ENCODE measurements around the gene NKPD1. TPM values are rescaled to one million over a fixed set of nuclear protein-coding genes. Genes with fewer than 3 reads are reported as not detected.

Gene NKPD1
- total and polyA plus RNA-seq, 9 of the 15 experiments (the other 6 are each of a cell fraction or from before 2014, with no cell fraction given) = 0.03 to 0.09 (median 0.04) TPM; not detected in 5

DNA sequence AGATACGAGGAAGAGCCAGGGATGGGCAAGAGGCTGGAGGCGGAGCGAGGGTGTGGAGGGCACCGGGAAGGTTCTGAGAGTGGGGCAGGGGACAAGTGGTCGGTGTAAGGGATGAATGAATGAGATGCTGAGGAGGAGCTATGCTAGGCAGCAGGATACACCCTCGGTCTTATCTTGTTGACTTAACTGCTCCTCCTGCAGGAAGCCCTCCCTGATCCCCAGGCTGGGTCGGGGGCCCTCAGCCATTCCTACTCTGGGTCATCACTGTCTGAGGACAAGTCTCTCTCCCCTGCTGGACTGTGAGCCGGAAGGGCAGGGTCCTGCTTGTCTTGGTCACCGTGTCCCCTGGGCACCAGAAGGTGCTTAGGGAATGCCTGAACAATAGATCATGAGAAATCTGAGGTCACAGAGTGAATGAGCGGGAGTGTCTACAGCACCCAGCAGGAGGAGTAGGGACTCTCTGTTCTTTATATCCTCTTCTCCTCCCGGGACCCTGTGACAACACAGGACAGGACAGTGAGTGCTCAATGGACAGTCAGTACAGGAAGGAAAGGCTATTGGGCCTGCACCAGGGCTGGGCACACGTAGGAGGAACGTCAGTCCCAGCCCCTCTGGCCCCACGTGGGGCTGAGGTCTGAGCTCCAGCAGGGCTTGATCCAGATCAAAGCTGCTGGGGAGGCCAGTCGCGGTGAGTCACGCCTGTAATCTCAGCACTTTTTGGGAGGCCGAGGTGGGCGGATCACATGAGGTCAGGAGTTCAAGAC lies 6.5 kb downstream of the NKPD1 start (continued):
- TF ChIP-seq, protein P1, sequence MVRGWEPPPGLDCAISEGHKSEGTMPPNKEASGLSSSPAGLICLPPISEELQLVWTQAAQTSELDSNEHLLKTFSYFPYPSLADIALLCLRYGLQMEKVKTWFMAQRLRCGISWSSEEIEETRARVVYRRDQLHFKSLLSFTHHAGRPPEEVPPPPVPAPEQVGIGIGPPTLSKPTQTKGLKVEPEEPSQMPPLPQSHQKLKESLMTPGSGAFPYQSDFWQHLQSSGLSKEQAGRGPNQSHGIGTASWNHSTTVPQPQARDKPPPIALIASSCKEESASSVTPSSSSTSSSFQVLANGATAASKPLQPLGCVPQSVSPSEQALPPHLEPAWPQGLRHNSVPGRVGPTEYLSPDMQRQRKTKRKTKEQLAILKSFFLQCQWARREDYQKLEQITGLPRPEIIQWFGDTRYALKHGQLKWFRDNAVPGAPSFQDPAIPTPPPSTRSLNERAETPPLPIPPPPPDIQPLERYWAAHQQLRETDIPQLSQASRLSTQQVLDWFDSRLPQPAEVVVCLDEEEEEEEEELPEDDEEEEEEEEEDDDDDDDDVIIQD (CRISPR knock-in tag; IDR thresholded peaks at IDR 0.05) = no peak
- TF ChIP-seq, protein P2, sequence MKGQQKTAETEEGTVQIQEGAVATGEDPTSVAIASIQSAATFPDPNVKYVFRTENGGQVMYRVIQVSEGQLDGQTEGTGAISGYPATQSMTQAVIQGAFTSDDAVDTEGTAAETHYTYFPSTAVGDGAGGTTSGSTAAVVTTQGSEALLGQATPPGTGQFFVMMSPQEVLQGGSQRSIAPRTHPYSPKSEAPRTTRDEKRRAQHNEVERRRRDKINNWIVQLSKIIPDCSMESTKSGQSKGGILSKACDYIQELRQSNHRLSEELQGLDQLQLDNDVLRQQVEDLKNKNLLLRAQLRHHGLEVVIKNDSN (CRISPR knock-in tag; IDR thresholded peaks at IDR 0.05) = peak; percentile 93
- TF ChIP-seq ZNF707 (CRISPR knock-in tag; conservative IDR thresholded peaks at IDR 0.05) (no peak), ZNF830 (CRISPR knock-in tag; IDR thresholded peaks at IDR 0.05) (no peak), MCM3 (IDR thresholded peaks at IDR 0.05) (no peak), ZNF586 (CRISPR knock-in tag; conservative IDR thresholded peaks at IDR 0.05) (no peak), HCFC1 (IDR thresholded peaks at IDR 0.05; ENCODE audit: low read depth, low read length) (no peak), TCF7 (IDR thresholded peaks at IDR 0.05; ENCODE audit: borderline replicate concordance) (peak; percentile 98), ELF2 (CRISPR knock-in tag; IDR thresholded peaks at IDR 0.05) (no peak), ETV6 (IDR thresholded peaks at IDR 0.05; ENCODE audit: borderline replicate concordance in 1 of 2, low read depth in 2 of 2, low read length in 1 of 2) (no peak), ETV6 (CRISPR knock-in tag; IDR thresholded peaks at IDR 0.05; ENCODE audit: borderline replicate concordance) (no peak), DIDO1 (tag; IDR thresholded peaks at IDR 0.05; ENCODE audit: low read depth) (no peak), SMARCA5 (IDR thresholded peaks at IDR 0.05) (peak; percentile 69), MTF1 (CRISPR knock-in tag; IDR thresholded peaks at IDR 0.05; ENCODE audit: borderline replicate concordance) (0 out of 2 replicates have a peak, but pooled peaks have one; percentile 13), PHF20 (IDR thresholded peaks at IDR 0.05; ENCODE audit: partially characterized antibody) (no peak), U2AF1 (optimal IDR thresholded peaks at IDR 0.05; ENCODE audit: low read depth, low read length) (no peak), RBFOX2 (IDR thresholded peaks at IDR 0.05; ENCODE audit: low read depth, low read length) (no peak), PTRF (tag; IDR thresholded peaks at IDR 0.05) (no peak), HDGF (IDR thresholded peaks at IDR 0.05) (0 out of 2 replicates have a peak, but pooled peaks have one; percentile 71), TAL1 (IDR thresholded peaks at IDR 0.05) (no peak), PTBP1 (IDR thresholded peaks at IDR 0.05; ENCODE audit: low read depth, low read length) (no peak), JUND (IDR thresholded peaks at IDR 0.05; ENCODE audit: borderline replicate concordance, low read depth, low read length) (peak; percentile 93), JUND (tag; IDR thresholded peaks at IDR 0.05; ENCODE audit: borderline replicate concordance, low read depth, low read length) (peak; percentile 84; the same call in 1 of the 3 replicates)
- TF ChIP-seq, protein P3, sequence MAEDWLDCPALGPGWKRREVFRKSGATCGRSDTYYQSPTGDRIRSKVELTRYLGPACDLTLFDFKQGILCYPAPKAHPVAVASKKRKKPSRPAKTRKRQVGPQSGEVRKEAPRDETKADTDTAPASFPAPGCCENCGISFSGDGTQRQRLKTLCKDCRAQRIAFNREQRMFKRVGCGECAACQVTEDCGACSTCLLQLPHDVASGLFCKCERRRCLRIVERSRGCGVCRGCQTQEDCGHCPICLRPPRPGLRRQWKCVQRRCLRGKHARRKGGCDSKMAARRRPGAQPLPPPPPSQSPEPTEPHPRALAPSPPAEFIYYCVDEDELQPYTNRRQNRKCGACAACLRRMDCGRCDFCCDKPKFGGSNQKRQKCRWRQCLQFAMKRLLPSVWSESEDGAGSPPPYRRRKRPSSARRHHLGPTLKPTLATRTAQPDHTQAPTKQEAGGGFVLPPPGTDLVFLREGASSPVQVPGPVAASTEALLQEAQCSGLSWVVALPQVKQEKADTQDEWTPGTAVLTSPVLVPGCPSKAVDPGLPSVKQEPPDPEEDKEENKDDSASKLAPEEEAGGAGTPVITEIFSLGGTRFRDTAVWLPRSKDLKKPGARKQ (CRISPR knock-in tag; IDR thresholded peaks at IDR 0.05) = no peak
- TF ChIP-seq, protein P4, sequence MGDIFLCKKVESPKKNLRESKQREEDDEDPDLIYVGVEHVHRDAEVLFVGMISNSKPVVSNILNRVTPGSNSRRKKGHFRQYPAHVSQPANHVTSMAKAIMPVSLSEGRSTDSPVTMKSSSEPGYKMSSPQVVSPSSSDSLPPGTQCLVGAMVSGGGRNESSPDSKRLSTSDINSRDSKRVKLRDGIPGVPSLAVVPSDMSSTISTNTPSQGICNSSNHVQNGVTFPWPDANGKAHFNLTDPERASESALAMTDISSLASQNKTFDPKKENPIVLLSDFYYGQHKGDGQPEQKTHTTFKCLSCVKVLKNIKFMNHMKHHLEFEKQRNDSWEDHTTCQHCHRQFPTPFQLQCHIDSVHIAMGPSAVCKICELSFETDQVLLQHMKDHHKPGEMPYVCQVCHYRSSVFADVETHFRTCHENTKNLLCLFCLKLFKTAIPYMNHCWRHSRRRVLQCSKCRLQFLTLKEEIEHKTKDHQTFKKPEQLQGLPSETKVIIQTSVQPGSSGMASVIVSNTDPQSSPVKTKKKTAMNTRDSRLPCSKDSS (IDR thresholded peaks at IDR 0.05; ENCODE audit: low read depth, partially characterized antibody) = no peak

All from K562 (cell line).